GM19452 (cell line): ENCODE results near the gene ENOX1.

Experiments used
- ATAC-seq: cut with Tn5 transposase; IDR thresholded peaks from one replicate; pipeline ENCODE4 v1.9.1; 2021; ENCODE audit not compliant: unreplicated experiment

ENOX1 gene

GRCh38 chr13:43785650-43786471 is 911 bp downstream of the ENOX1 start:
- ATAC-seq = peak; percentile 12

- ATAC-seq = no peak
Measured at GRCh38 chr13:43785261-43785649, 1.5 kb downstream of the ENOX1 start.

GRCh38 chr13:43784496-43784895 is 2.3 kb downstream of the ENOX1 start:
- no peak for ATAC-seq

- no peak for ATAC-seq
Measured at GRCh38 chr13:43783820-43784219, 3.0 kb downstream of the ENOX1 start.

- no peak for ATAC-seq
Measured at GRCh38 chr13:43782686-43783085, 4.1 kb downstream of the ENOX1 start.

GRCh38 chr13:43780666-43781065 is 6.1 kb downstream of the ENOX1 start:
- ATAC-seq = no peak

- ATAC-seq = no peak
Measured at GRCh38 chr13:43776501-43777079, 10.2 kb downstream of the ENOX1 start.

- no peak for ATAC-seq
Measured at GRCh38 chr13:43776006-43776405, 10.8 kb downstream of the ENOX1 start.

- no peak for ATAC-seq
Measured at GRCh38 chr13:43773602-43774001, 13.2 kb downstream of the ENOX1 start.

GRCh38 chr13:43770871-43771270 is 15.9 kb downstream of the ENOX1 start:
- ATAC-seq = no peak

- ATAC-seq = no peak
Measured at GRCh38 chr13:43769529-43769928, 17.2 kb downstream of the ENOX1 start.

- no peak for ATAC-seq
Measured at GRCh38 chr13:43767341-43767931, 19.3 kb downstream of the ENOX1 start.

GRCh38 chr13:43766725-43767124 is 20.0 kb downstream of the ENOX1 start:
- ATAC-seq = no peak

- ATAC-seq = no peak
Measured at GRCh38 chr13:43764349-43764748, 22.4 kb downstream of the ENOX1 start.

- ATAC-seq = no peak
Measured at GRCh38 chr13:43763143-43763759, 23.5 kb downstream of the ENOX1 start.

- ATAC-seq = no peak
Measured at GRCh38 chr13:43761616-43762315, 25.0 kb downstream of the ENOX1 start.

GRCh38 chr13:43760257-43760656 is 26.5 kb downstream of the ENOX1 start:
- ATAC-seq = no peak

GRCh38 chr13:43758834-43759233 is 27.9 kb downstream of the ENOX1 start:
- ATAC-seq = peak; percentile 39

GRCh38 chr13:43757266-43757665 is 29.5 kb downstream of the ENOX1 start:
- no peak for ATAC-seq

GRCh38 chr13:43755844-43756243 is 30.9 kb downstream of the ENOX1 start:
- no peak for ATAC-seq

GRCh38 chr13:43751624-43752023 is 35.1 kb downstream of the ENOX1 start:
- no peak for ATAC-seq
